HG02981 (cell line): Measurements from ENCODE around the gene UGT1A6.

Experiments
- ATAC-seq: cut with Tn5 transposase; IDR thresholded peaks from one replicate; pipeline ENCODE4 v1.9.1; 2021; ENCODE audit warnings: mild to moderate bottlenecking, moderate library complexity; ENCODE audit not compliant: unreplicated experiment

UGT1A6 gene

DNA sequence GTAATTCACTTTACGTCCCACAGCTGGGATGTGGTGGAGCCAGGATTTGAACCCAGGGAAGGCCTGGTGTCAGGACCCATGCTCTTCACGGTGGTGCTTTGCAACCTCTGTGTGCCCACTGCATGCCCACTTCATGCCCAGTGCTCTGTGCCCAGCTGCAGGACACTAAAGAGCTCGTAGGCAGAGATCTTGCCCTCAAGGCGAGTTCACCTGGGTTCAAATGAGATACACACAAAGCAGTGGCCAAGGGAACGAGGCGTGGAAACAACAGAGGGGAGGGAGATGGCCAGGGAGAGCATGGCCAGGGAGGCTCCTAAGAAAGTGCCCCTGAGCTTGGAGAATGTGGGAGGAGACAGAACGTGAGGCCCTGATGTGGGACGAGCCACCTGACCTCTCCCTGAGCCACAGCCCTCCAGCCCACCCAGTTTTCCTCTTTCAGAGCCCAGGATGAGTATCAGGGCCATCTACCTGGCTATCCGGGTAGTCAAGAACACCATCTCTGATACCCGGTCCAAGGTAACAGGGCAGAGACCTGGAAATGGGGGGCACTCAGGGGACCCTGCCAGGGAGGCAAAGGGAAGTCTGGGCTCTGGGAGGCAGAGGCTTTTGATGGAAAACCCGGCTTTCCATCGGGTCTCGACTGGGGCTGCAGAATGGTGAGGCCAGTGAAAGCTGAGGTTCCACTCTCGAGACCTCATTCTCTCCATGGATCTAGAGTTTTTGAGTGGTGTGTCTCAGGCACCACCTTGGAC, 105.8 kb downstream of the UGT1A6 start:
- ATAC-seq: no peak

DNA sequence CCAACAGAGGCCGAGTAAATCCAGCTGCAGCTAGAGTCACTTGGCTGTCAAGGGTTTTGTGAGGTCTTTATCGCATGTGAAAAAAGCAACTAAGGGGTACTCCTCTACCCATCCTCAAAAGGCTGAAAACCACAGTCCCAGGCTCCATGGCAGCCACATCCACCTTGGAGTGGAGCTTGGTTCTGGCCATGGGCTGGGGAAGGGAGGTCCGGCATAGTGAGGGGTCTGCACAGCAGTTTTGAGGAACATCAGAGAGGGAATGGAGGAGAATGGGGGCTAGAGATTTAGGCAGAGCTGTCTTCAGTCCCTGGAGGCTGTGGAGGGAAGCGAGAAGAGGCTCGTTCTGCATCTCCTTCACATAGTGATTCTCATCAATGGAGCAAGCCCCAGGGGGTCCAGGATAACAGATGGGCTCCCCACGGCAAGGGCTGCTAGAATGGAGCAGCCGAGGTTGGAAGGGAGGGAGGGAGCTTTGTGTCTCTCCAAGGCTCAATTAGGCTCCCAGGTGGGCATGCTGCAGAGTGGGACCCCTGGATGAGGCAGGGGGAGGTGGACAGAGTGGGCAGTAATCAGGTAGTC, 106.5 kb downstream of the UGT1A6 start:
- ATAC-seq: no peak

DNA sequence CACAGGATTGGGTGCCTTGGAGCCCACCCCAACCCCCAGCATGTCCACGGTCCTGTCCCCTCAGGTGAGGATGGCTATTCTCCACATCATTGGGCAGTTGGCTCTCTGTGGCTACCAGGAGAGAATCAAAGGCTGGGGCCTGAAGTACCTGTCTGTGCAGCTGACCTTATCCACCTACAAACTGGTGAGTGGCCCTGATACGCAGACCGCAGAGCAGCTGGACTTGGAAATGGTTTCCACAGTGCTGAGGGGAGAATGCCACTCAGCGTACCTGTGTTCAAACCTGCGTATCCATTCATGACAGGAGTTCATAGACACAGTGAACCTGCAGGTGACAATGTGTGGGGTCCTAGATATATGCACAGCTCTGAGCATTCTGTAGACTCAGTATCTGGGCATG, 107.0 kb downstream of the UGT1A6 start:
- no peak for ATAC-seq

DNA sequence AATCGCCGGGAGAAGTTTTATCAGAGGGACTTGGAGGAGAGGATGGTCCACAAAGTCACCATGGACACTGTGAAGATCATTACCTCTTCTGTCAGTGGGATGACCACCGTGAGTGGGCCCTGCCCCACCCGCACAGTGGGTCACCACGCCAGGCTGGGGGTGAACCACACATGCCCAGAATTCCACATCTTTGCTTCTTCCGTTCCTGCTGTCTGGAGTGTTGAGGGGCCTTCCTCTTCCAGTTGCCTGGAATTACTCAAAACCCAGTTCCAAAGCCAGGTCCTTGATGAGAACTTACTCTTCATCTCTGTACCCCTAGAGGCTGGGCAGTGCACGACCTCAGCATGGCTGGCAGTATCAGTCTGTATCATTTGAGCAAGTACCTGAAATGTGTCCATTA, 107.5 kb downstream of the UGT1A6 start:
- ATAC-seq: no peak

DNA sequence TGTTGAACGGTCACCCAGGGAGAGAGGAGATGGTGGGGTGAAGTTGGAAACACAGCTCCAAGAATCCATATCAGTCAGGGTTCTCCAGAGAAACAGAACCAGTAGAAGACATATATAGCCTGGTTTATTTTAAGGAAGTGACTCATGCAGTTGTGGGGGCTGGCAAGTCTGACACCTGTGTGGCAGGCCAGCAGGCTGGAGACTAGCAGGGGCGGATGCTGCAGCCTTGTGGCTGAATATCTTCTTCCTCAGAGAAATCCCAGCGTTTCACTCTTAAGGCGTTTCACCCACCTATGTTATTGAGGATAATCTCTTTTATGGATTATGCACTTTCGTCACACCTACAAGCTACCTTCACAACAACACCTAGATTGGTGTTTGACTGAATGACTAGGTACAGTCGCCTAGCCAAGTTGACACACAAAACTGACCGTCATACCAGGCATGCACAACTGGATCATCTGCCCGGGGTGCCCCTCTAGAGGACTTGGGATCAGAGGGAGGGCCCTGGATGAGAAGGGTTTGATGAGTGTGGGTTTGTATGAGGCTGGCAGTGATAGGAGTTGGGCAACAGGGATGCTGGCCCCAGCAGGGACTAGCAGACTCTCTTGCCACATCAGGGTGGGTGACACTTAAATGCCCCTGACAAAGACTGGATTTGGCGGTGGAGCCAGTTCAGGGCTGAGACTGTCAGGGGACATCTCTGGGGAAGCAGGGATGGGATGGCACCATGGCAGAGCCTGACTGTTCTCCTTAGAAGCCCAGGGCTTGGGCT, 108.9 kb downstream of the UGT1A6 start:
- no peak for ATAC-seq

DNA sequence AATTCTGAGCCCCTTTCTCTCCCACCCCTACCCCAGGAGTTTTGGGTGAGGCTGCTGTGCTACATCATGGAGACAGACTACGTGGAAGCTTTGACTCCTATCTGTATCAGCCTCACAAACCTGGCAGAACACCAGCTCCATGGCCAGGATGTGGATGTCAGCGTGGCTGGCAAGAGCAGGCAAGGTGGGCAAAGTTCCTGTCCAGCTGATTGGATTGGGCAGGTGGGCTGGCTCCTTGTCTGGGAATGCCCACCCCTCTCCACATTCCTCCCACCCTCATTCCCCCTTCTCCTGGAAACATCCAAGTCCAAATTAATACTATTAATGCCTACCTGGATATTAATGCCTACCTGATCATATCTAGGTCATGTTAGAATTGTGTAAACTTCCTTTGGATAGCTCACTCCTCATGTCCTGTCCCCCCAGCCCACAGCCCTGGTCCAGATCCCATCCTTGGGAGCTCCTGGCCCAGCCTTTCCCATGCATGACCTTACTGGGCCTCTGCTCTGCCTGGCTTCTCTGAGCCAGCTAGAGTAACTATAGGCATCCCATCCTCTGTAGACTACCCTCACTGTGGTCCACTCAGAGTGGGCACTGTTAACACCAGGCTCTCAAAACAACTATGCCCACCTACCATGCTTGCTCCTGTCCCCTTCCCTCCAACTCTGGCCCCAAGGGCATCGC, 109.6 kb downstream of the UGT1A6 start:
- no peak for ATAC-seq

DNA sequence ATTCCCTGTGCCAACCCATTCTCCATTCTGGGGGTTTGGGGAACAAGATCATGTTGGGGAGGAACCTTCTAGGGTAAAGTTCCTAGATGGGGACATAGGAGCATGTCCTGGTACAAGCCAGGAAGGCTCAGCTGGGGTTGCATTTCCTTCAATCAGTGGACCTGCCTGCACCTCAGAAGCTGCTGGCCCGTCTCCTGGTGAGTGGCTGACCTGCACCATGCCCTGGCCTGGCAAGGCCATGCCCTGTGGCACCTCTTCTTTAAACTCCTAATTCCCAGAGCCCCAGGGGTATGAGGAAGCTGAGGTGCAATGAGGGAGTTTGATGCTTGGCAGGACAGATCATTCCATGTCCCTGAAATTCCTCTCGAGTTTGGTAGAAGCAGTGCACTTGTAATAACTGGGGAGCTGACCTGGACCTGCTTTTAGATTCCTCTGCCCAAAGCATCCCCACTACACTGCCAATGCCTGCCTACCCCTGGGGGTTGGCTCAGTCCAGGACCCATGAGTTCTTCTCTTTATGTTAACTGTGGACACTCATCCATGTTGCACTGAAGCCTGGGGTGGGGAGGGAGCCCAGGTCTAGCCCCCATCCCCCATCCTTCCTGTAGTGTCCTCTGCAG, 110.7 kb downstream of the UGT1A6 start:
- no peak for ATAC-seq

DNA sequence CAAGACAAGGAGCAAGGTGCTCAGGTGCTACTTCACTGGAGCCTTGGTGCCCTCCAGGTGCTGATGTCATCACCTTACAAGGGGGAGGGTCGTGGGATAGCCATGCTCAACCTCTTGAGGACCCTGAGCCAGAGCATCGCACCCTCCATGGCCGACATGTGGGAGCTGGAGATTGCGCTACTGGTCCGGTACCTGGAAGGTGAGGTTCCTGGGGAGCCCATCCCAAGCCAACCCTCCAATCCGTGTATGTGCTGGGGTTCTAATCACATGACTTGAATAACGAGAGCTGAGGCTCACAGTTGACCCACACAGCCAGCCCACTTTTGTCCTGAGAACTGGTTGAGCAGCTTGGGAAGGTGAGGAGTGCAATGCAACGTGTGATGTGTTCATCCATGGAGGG, 111.3 kb downstream of the UGT1A6 start:
- ATAC-seq: no peak

DNA sequence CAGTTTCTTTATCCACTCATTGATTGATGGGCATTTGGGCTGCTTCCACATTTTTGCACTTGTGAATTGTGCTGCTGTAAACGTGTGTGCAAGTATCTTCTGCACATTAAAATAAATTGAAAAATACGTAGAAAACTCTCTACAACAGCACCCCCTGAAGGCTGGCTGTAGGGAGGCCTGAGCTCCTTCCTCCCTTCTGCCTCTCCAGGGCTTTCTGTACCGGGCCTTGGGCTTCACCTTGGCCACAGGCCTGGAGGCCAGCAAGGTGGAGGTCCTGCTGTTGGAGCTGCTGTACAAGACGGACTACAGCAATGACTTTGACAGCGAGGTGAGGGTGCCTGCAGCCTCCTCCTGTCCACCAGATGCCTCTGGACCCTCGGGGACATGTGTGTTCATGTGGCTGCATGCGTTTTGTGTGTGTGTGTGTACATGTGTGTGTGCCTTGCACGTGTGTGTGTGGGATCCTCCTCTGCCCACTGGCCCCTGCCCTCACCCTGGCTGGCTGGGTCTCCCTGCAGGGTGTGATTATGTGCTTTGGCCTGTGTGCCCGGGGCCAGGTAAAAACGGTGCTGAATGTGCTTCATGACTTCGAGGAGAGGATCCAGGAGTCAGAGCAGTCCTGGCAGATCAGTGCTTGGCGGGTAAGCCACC, 114.7 kb downstream of the UGT1A6 start:
- ATAC-seq: no peak

DNA sequence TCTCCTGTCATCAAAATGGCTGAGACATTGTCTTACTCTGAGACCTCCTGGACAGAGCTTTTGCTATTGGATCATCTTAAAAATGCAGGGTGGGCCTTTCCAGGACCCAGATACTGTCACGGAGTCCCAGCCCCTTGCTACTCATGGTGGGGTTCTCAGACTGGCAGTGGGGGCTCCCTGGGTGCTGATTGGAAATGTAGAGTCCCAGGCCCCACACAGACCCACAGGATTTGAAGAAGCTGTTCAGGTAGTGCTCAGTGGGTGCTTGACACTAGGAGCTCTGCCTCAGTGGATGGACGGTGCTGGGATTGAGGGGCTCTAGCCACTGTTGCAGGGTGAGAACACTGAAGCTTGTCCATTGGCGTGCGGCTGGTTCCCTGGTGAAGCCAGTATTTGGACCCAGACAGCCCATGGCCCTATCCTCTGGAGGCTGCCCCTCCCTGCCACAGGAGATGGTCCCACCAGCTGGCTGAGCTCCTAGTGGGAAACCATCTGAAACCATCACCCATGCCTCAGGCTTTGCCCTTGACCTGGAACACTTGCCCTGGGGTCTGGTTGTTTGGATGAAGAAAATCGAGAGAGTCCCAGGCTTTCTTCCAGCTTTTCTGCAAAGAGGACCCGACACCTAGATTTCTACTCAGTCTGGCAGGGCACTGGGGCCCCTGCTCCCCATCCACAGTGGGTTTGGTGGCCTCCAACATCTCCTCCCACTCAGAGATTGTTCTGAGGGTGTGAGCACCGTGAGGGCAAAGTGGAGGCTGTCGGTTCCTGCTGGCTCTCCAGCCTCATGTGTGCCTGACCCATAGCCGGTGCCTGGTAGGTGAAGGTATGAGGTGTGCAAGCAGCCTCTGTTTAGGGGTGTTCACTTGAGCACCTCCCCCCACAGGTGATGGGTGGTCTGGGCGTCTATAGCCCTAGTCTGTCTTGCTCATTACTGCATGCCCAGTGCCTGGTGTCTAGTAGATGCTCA, 115.6 kb downstream of the UGT1A6 start:
- ATAC-seq: no peak

DNA sequence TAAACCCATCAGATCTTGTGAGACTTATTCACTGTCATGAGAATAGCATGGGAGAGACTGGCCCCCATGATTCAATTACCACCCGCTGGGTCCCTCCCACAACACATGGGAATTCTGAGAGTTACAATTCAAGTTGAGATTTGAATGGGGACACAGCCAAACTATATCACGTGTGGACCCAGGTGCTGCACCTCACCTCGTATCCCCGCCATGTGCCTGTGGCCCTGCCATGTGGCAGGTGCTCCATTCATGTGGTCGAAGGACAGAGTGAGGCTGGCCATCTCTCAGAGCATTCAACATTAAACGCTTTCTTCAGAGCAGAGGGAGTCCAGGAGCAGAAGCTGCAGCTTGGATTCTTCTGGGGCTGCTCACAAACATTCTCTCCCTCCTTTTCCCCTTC, 117.7 kb downstream of the UGT1A6 start:
- no peak for ATAC-seq

DNA sequence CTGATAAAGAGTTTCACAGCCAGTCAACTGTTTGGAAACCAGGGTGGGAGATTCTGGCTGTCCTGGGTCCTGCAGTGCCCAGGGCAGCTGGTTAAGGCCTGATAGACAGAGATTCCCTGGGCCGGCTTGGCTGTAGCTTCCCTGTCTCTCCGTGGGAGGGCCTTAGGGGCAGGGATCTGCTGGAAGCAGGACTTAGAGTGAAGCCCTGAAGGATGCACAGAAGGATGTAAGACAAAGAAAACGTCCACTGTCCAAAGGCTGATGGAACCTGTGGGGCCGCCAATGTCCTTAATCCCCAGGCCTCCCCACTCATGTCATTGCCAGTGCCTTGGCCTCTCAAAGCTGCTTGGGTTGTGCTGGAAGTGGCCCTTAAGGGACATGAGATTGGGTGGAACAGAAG, 118.4 kb downstream of the UGT1A6 start:
- ATAC-seq: no peak

DNA sequence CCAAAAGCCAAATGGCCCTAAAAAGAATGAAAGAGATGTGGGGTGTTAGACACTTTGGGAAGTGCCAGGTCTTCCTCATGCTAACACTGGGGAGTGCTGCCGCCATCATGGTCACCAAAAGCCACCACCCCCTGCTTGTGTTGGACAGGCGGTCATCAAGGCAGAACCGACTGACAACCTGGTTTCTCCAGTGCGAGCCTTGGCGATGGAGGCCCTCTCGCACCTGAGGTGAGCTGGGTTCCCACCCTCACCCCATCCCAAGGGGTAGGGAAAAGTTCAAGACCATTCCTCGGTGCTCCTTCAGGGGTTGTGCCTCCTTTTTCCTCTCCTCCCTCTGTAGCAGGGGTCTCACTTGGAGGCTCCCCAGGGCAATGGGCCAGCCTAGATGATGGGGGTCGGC, 119.0 kb downstream of the UGT1A6 start:
- no peak for ATAC-seq

DNA sequence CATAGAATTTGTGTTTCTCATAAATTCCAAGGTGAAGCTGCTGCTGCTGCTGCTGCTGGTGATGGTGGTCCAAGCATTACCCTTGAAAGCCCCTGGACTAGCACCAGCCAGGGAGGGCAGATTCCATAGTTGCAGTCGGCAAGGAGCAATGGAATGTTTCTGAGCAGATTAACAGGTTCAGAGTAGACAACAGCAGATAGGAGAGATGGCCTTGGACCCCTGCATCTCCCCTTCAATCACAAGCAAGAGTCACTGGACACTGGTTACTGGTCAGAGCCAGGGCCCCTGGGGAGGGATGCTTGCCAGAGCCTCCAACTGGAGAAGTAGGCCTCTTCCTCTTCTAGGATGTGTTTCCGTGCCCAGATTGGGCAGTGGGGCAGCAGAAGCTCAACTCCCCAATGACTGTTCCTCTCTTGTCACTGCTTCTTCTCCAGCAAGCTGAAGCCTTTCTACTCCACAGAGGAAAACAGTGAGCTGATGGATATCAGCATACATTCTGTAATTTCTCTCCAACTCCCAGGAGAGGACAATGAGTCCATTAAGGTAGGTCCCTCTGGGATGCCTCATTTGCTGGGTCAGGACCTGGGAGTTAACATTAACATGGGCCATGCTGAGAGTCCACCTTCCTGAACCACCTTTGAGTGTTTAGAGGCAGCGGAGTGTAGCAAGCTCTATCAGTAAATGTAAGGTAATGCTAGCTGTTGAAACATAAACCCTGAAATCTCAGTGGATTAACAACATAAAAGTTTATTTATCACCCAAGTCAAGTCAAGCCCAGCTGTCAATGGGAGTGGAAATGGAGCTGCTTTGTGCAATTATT, 120.8 kb downstream of the UGT1A6 start:
- ATAC-seq: no peak

DNA sequence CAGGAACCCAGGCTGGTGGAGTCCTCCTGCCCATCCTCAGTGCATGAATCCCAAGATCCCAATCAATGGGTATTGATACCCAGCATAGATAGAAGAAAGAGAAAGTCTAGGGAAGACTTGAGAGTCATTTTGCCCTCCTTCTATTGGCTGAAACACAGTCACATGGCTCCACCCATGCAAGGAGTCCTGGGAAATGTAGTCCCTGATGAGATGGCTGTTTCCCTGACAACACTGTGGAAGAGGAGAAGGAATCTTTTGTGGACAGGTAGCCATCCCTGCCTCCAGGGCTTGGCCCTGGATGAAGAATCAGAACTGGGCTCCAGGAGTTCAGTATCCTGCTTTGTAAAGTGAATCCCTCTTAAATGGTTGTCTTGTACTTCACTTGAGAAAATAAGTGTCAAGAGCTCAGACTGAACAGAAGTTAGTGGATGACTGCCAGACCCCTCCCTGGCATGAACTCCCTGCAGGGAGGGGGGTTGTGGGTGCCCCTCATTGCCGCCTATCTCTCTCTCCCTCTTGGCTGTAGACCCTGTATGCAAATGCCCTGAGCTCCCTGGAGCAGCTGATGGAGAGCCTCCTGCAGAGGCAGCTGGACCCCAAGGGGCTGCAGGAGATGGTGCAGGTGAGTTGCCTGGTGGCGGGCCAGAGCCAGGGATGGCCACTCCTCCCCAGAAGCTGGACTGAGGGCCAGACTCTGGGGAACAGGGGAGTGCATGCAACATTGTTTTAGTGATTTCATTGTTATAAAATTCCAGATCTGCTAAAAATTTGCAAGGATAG, 121.6 kb downstream of the UGT1A6 start:
- no peak for ATAC-seq

DNA sequence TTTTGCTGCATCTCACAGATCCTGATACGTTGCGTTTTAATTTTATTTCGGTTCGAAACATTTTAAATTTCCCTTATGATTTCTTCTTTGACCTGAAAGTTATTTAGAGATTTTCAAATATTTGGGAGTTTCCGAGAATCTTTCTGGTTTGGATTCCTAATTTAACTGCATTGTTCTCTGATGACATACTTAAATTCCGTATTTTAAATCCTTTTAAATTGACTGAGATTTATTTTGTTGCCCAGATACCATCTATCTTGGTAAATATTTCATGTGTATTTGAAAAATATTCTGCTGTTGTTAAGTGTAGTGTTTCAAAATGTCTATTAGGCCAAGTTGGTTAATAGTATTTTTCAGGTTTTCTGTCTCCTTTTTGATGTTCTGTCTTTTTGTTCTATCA, 123.2 kb downstream of the UGT1A6 start:
- ATAC-seq: no peak

DNA sequence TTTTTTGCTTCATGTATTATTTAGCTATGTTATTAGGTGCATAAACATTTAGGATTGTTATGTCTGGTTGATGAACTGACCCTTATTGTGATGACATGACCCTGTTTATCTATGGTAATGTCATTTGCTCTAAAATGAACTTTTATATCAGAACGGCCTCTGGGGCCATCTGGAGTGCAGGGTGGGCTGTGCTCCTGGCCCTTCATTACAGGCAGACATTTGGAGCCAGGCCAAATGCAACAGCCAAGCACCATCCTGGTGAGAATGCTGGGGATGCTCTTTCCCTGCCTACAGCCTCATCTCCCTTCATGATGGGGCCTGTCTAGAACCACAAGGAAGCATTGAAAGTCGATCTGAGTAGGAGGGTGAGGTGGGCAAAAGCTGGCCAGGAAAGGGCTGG, 123.6 kb downstream of the UGT1A6 start:
- no peak for ATAC-seq

DNA sequence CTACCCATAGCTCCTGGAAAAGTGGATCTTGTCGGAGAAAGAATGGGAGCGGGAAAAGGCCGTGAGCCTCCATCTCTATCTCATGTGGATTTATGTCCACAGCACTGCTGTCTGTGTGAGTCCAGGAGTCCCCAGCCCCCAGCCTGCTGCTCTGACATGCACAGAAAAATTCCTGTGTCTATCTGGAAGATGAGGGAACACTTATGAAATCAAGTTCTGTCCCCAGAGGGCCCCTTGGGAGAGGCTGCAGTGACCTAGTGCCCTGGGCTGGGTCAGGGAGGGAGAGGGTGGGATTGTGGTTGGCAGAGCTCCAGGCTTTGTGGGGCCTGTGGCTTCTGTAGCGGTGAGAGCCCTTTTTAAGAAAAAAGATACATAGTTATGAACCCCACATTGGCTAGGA, 124.1 kb downstream of the UGT1A6 start:
- no peak for ATAC-seq
